Fibroblast of the aortic adventitia (primary cell): Measurements from ENCODE around the gene VAV1. TPM values are rescaled to one million over a fixed set of nuclear protein-coding genes. Genes with fewer than 3 reads are reported as not detected.

Experiments used
- DNase-seq: peaks from one replicate; pipeline ENCODE4 v3.0.0-alpha.2; 2010; ENCODE audit warnings: low read depth
- H3K4me3 ChIP-seq: 2 replicates; pipeline ENCODE4 v1.5.1; 2011; ENCODE audit warnings: low read depth, mild to moderate bottlenecking, control low read depth, low read length, moderate library complexity
- CTCF ChIP-seq: IDR thresholded peaks from 2 replicates; pipeline ENCODE4 v1.5.1; 2011; ENCODE audit warnings: mild to moderate bottlenecking, low read length, control low read depth, inconsistent platforms; ENCODE audit not compliant: insufficient read depth
- total RNA-seq: library from RNA; depleted of rRNA; stranded (reverse); fragments of >200 nt; gene quantifications from 2 replicates; pipeline ENCODE4 v1.2.3, GENCODE V29; 2012; ENCODE audit warnings: low replicate concordance

VAV1 gene
- total RNA-seq, 1 donor = not detected

DNA sequence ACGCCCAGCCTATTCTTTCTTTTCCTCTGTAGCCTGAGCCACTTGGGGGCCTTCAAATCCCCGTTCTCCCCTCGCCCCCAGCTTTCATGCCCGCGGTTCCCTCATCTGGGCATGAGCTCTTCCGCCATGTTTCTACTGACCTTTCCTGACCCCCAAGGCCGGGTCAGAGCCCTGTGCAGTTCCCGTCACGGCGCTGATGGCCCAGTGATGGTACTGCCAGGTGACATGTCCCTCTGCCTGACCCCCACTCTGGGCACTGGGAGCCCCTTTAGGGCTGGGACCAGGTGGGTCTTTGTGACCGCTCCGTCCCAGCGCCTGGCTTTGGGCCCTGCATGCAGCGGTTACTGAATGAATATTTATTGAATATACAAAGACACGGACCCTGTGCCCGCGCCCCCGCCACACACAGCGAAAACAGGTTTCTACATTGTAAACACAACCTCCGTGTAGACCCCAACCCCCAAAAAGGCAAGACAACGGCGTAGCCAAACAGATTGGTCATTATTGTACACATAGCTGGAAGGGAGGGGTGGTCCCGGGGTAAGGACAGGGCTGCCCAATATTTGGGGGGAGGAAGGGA, 42.8 kb upstream of the VAV1 start:
- DNase-seq = no peak
- no peak for TF ChIP-seq CTCF
- no peak overlapping the region for H3K4me3 ChIP-seq

DNA sequence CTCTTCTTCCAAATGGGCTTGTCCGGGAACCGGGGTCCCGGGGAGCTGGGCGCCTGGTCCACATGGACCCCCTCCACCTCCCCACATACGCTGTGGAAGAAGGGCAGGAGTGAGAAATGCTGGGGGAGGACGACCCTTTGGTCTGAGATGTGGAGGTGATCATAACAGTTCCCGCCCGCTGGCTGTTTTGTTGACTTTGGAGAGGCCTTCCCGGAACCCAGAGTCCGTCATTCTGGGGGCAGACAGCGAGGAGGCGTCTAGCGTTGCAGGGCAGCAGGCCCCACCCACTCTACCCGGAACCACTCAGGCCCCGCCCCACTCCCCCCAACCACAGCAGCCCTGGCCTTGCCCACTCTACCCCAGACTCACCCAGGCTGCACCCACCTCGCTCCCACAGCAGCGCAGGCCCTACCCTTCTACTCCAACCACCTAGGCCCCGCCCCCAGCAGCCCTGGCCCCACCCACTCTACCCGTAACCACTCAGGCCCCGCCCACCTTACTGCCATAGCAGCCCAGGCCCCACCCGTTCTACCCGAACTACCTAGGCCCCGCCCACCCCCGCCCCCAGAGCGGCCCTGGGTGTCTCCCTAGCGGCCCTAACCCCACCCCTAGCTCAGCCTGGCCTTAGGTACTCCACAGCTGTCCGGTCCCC, 42.2 kb upstream of the VAV1 start:
- DNase-seq = no peak
- no peak overlapping the region for H3K4me3 ChIP-seq
- no peak for TF ChIP-seq CTCF

DNA sequence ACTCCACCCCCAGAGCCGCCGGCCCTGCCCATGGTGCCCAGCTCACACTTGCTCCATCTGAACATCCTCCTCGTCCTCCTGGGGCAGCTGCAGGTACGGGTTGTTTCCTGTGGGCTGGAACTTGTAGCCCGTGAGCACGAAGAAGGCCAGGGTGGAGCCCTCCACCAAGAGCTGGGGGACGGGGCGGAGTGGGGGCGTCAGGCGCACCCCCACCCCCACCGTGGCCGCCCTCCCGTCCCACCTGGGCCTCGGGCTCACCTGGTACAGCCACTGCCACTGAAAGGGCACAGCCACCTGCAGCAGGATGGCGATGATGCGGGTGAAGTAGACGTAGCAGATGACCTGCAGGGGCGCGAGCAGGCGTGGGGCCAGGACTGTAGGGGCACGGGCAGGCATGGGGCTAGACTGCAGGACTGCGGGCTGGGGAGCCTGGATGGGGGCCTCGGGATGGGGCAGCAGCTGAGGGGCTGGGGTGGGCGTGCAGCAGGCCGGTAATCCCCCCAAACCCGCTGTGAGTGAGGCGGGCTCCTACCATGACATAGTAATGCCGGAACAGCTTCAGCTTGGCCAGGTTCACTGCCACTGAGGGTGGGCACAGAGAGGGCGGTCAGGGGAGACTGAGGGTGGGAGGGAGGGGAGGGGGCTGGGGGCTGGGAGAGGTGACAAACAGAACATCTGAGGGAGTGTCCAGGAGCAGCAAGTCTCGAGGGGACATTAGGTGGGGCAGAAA, 41.4 kb upstream of the VAV1 start:
- no peak for DNase-seq
- no peak overlapping the region for H3K4me3 ChIP-seq
- no peak for TF ChIP-seq CTCF

- H3K4me3 ChIP-seq = no peak overlapping the region
- no peak for DNase-seq
- TF ChIP-seq CTCF = no peak
Observed at GRCh38 chr19:6731822-6732221, 40.7 kb upstream of the VAV1 start.

DNA sequence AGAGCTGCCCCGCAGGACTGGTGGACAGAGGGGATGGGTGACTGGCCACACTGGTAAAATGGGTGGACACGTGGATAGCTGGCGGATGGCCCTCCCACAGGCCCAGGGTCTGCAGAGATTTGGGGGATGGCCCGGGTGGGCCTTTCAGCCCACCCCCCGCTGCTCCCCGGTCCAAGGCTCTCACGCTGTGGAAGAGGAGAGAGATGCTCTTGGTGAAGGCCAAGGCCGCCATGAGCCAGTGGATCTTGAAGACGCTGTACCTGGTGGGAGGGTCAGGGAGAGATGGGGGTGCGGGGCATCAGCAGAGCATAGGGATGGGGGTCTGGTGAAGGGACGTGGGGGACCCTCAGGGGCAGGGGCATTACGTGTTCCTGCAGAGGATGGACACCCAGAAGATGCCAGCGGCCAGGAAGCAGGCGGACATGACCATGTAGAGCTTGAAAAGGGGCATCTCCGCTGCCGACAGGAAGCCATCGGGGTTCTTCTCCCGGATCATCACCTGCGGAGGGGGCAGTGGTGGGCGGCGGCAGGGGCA, 39.6 kb upstream of the VAV1 start:
- DNase-seq = no peak
- TF ChIP-seq CTCF = no peak
- no peak overlapping the region for H3K4me3 ChIP-seq

DNA sequence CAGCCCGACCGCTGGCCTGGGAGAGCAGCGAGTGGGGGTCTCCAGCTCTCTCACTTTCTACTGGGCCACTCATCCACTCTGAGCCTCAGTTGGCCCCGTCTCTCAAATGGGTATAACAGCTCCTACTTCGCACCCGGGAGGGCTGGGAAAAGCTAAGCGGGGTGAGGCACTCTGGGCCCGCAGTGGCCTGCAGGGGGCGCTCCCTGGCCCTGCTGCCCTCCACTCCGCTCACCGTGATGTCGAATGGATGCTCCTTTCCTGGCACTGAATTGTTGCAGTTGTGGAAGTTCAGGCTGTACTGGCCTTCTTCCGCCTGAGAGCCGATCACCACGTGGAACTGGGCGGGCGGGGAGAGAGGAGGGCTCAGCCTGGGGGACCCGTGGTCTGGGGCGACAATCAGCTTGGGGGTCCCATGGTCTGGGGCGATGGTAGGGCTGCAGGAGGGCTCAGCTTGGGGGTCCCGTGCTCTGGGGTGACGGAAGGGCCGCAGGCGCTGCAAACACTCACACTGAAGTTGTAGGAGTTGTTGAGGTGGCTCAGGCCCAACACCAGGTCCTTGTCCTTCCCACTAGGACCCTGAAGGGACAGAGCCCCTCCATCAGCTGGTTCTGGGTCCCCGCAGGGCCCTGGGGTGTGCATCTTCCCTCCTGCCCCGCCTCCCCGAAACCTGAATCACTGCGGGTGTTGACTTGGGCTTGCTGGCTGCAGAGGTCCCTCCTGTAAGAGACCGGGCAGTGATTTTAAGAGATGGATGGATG, 39.0 kb upstream of the VAV1 start:
- no peak for DNase-seq
- no peak overlapping the region for H3K4me3 ChIP-seq
- TF ChIP-seq CTCF = peak; percentile 41
